Liver (tissue), 3 donors: ENCODE results near the gene CNTLN.

Experiments used
- FOXA1 ChIP-seq: IDR thresholded peaks from 2 replicates; pipeline ENCODE4 v1.6.1; 2016; ENCODE audit warnings: antibody characterized with exemption
- GABPA ChIP-seq, 2 donors: IDR thresholded peaks in 1 of 2; conservative IDR thresholded peaks in 1 of 2; 2 replicates each; pipeline ENCODE4 v1.6.1; 2016; ENCODE audit warnings: antibody characterized with exemption in 2 of 2, mild to moderate bottlenecking in 1 of 2, moderate library complexity in 1 of 2
- NR2F2 ChIP-seq: IDR thresholded peaks from 2 replicates; pipeline ENCODE4 v1.6.1; 2016; ENCODE audit warnings: antibody characterized with exemption
- RAD21 ChIP-seq, 2 donors: IDR thresholded peaks; 2 replicates each; pipeline ENCODE4 v1.6.1; 2016; ENCODE audit warnings: antibody characterized with exemption in 2 of 2, mild to moderate bottlenecking in 2 of 2
- SP1 ChIP-seq: IDR thresholded peaks from 2 replicates; pipeline ENCODE4 v1.6.1; 2018; ENCODE audit warnings: antibody characterized with exemption, mild to moderate bottlenecking
- TAF1 ChIP-seq: conservative IDR thresholded peaks from 2 replicates; pipeline ENCODE4 v1.6.1; 2016; ENCODE audit warnings: antibody characterized with exemption, mild to moderate bottlenecking
- TF ChIP-seq, protein P1 (sequence below): fragments of 150-350 bp; IDR thresholded peaks from 2 replicates; pipeline ENCODE4 v1.5.1; 2017; ENCODE audit warnings: improper control_type of control experiment, low read depth, low read length; ENCODE audit not compliant: missing input control
- donor health status: healthy.
- donor health status: healthy.

DNA sequence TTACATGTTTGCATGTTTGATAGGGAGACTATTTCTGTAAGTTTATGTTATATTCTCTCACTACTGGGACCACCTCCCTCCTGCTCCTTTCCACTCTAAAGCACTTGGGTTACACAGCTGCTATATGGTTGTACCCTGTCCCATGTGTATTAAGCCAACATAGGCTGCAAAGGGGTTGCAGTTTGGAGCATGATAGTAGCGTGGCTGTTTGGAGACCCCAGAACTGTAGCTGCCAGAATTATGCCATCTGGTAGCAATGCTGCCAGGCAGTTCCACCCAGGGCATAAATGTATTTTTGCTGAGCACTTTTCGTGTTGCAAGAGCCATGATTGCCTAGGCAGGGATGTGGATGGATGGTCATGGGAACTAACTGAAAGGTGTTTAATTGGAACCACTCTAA, 81.8 kb downstream of the CNTLN start:
- TF ChIP-seq GABPA (IDR thresholded peaks at IDR 0.05 in 1 of 2, conservative IDR thresholded peaks at IDR 0.05 in 1 of 2) (no peak), SP1 (no peak), TAF1 (no peak), NR2F2 (no peak), RAD21 (IDR thresholded peaks at IDR 0.05) (no peak), FOXA1 (no peak)
- TF ChIP-seq, protein P1, sequence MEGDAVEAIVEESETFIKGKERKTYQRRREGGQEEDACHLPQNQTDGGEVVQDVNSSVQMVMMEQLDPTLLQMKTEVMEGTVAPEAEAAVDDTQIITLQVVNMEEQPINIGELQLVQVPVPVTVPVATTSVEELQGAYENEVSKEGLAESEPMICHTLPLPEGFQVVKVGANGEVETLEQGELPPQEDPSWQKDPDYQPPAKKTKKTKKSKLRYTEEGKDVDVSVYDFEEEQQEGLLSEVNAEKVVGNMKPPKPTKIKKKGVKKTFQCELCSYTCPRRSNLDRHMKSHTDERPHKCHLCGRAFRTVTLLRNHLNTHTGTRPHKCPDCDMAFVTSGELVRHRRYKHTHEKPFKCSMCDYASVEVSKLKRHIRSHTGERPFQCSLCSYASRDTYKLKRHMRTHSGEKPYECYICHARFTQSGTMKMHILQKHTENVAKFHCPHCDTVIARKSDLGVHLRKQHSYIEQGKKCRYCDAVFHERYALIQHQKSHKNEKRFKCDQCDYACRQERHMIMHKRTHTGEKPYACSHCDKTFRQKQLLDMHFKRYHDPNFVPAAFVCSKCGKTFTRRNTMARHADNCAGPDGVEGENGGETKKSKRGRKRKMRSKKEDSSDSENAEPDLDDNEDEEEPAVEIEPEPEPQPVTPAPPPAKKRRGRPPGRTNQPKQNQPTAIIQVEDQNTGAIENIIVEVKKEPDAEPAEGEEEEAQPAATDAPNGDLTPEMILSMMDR: no peak
